ENCODE data around the gene SGCD.

- TF ChIP-seq CTCF (IDR thresholded peaks at IDR 0.05; ENCODE audit: low read depth, low read length) = no peak
- no peak for TF ChIP-seq EZH2phosphoT487 (IDR thresholded peaks at IDR 0.05; ENCODE audit: low read depth)
Measured at GRCh38 chr5:156759156-156759555, 432.2 kb downstream of the SGCD start.
